WI38 (cell line): ENCODE data around the gene CXCR5.

Experiments
- H3K4me3 ChIP-seq: 2 replicates; pipeline ENCODE4 v1.5.1; 2011; ENCODE audit warnings: low read depth, mild to moderate bottlenecking, control low read depth, low read length
- CTCF ChIP-seq: IDR thresholded peaks from 2 replicates; pipeline ENCODE4 v1.5.1; 2012; ENCODE audit warnings: low read depth, mild to moderate bottlenecking, control low read depth, low read length

CXCR5 gene

GRCh38 chr11:118893662-118894061, 10.0 kb downstream of the CXCR5 start:
- H3K4me3 ChIP-seq: no peak overlapping the region
- no peak for TF ChIP-seq CTCF

GRCh38 chr11:118894192-118894591, 10.5 kb downstream of the CXCR5 start:
- no peak for TF ChIP-seq CTCF
- no peak overlapping the region for H3K4me3 ChIP-seq

- no peak overlapping the region for H3K4me3 ChIP-seq
These were observed 11.7 kb downstream of the CXCR5 start for GRCh38 chr11:118895093-118896039.

GRCh38 chr11:118896472-118896913, 12.8 kb downstream of the CXCR5 start:
- H3K4me3 ChIP-seq: no peak overlapping the region
- no peak for TF ChIP-seq CTCF

More at GRCh38 chr11:118895093-118896039, 11.7 kb downstream of the CXCR5 start:
- no peak for TF ChIP-seq CTCF

GRCh38 chr11:118896921-118897591, 13.4 kb downstream of the CXCR5 start:
- TF ChIP-seq CTCF: no peak
- no peak overlapping the region for H3K4me3 ChIP-seq

GRCh38 chr11:118897721-118898310, 14.1 kb downstream of the CXCR5 start:
- TF ChIP-seq CTCF: no peak
- no peak overlapping the region for H3K4me3 ChIP-seq
